Amniotic stem cell (primary cell): ENCODE measurements around the gene PNPLA7.
"Not testable (repeated sequence)": the region's sequence is repeated elsewhere in the genome, so short reads cannot be mapped to it uniquely, and the experiment has no call there.

ENCODE experiments used
- DNase-seq: peaks from one replicate; lab custom pipeline; 2025; lab: John Stamatoyannopoulos, UW

PNPLA7 gene

GRCh38 chr9:137513801-137514570 is 36.2 kb downstream of the PNPLA7 start:
- DNase-seq, result not testable (repeated sequence)

- DNase-seq, result not testable (repeated sequence)
These were observed 37.1 kb downstream of the PNPLA7 start for GRCh38 chr9:137513136-137513535.

- DNase-seq, result no peak
These were observed 38.3 kb downstream of the PNPLA7 start for GRCh38 chr9:137511758-137512463.

GRCh38 chr9:137511126-137511525 is 39.1 kb downstream of the PNPLA7 start:
- DNase-seq, result not testable (repeated sequence)

GRCh38 chr9:137509198-137509597 is 41.0 kb downstream of the PNPLA7 start:
- no peak for DNase-seq

GRCh38 chr9:137506702-137507171 is 43.5 kb downstream of the PNPLA7 start:
- DNase-seq, result no peak

- no peak for DNase-seq
These were observed 43.9 kb downstream of the PNPLA7 start for GRCh38 chr9:137506274-137506673.

GRCh38 chr9:137505421-137506140 is 44.6 kb downstream of the PNPLA7 start:
- DNase-seq, result no peak

- no peak for DNase-seq
These were observed 45.8 kb downstream of the PNPLA7 start for GRCh38 chr9:137504432-137504777.

GRCh38 chr9:137502008-137502911 is 47.9 kb downstream of the PNPLA7 start:
- DNase-seq, result peak; percentile 17

- no peak for DNase-seq
These were observed 48.7 kb downstream of the PNPLA7 start for GRCh38 chr9:137501457-137501856.

GRCh38 chr9:137500666-137501397 is 49.4 kb downstream of the PNPLA7 start:
- no peak for DNase-seq

GRCh38 chr9:137499858-137500661 is 50.1 kb downstream of the PNPLA7 start:
- DNase-seq, result no peak

GRCh38 chr9:137499416-137499815 is 50.8 kb downstream of the PNPLA7 start:
- DNase-seq, result no peak

GRCh38 chr9:137498720-137499150 is 51.5 kb downstream of the PNPLA7 start:
- no peak for DNase-seq

- no peak for DNase-seq
These were observed 52.1 kb downstream of the PNPLA7 start for GRCh38 chr9:137497921-137498719.

- DNase-seq, result no peak
These were observed 53.4 kb downstream of the PNPLA7 start for GRCh38 chr9:137496601-137497375.
